Osteoblast (primary cell): Measurements from ENCODE around the gene ANO4. TPM values are rescaled to one million over a fixed set of nuclear protein-coding genes. Genes with fewer than 3 reads are reported as not detected.

Experiments
- DNase-seq: peaks from one replicate; pipeline ENCODE4 v3.0.0; 2011; ENCODE audit warnings: low spot score, mixed read lengths; ENCODE audit not compliant: insufficient read length; ENCODE audit errors: missing footprints
- H2AFZ ChIP-seq: 2 replicates; pipeline ENCODE4 v1.6.0; 2011; ENCODE audit warnings: mild to moderate bottlenecking, low read length
- H3K27ac ChIP-seq: 2 replicates; pipeline ENCODE4 v1.5.1; 2011; ENCODE audit warnings: mild to moderate bottlenecking, low read depth, low read length, moderate library complexity
- H3K27me3 ChIP-seq: 2 replicates; pipeline ENCODE4 v1.6.0; 2012; ENCODE audit warnings: mild to moderate bottlenecking, control low read depth, inconsistent platforms, low read length, moderate library complexity; ENCODE audit not compliant: insufficient read depth
- H3K36me3 ChIP-seq: 2 replicates; pipeline ENCODE4 v1.5.1; 2011; ENCODE audit warnings: mild to moderate bottlenecking, low read length, control low read depth, moderate library complexity; ENCODE audit not compliant: insufficient read depth
- H3K4me1 ChIP-seq: 2 replicates; pipeline ENCODE4 v1.5.1; 2011; ENCODE audit warnings: mild to moderate bottlenecking, low read length, control low read depth, moderate library complexity; ENCODE audit not compliant: insufficient read depth
- H3K4me2 ChIP-seq: 2 replicates; pipeline ENCODE4 v1.6.0; 2011; ENCODE audit warnings: mild to moderate bottlenecking, low read length; ENCODE audit not compliant: insufficient read depth
- H3K4me3 ChIP-seq: fragments of 200-600 bp; sonication (generic); 3 replicates; pipeline ENCODE4 v1.5.1; 2012; ENCODE audit warnings: mild to moderate bottlenecking, low read length, inconsistent platforms; ENCODE audit not compliant: insufficient read depth
- H3K79me2 ChIP-seq: 2 replicates; pipeline ENCODE4 v1.6.0; 2012; ENCODE audit warnings: mild to moderate bottlenecking, low read length, control low read depth, inconsistent platforms; ENCODE audit not compliant: insufficient read depth
- H3K9me3 ChIP-seq: 2 replicates; pipeline ENCODE4 v1.5.1; 2011; ENCODE audit warnings: low read depth, low read length, control low read depth
- H4K20me1 ChIP-seq: 2 replicates; pipeline ENCODE4 v1.6.0; 2012; ENCODE audit warnings: mild to moderate bottlenecking, low read length, control low read depth; ENCODE audit not compliant: insufficient read depth
- CTCF ChIP-seq: IDR thresholded peaks from 2 replicates; pipeline ENCODE4 v1.5.1; 2011; ENCODE audit warnings: mild to moderate bottlenecking, low read depth, low read length, moderate library complexity; ENCODE audit errors: extremely low read depth
- total RNA-seq: library from RNA; depleted of rRNA; stranded (reverse); fragments of >200 nt; gene quantifications from 2 replicates; pipeline ENCODE4 v1.2.3, GENCODE V29; 2012

Gene ANO4
- not detected in 2 replicates for total RNA-seq

GRCh38 chr12:100794441-100795173 is at the start of gene ANO4:
Gene ANO4 (plus strand): TSS chr12:100794776. CDS start chr12:100901786, 107,010 bp downstream.
- no peak for DNase-seq
- H3K36me3 ChIP-seq, result no peaks in the 10 kb centered on the region
- no peaks in the 10 kb centered on the region for H3K79me2 ChIP-seq
- no peak for TF ChIP-seq CTCF
- H3K9me3 ChIP-seq, result no peaks in the 10 kb centered on the region
- peak within 1 kb of the TSS; percentile 40 for H3K4me3 ChIP-seq
- H3K27ac ChIP-seq, result no peak within 1 kb of the TSS
- H4K20me1 ChIP-seq, result no peaks in the 10 kb centered on the region
- H3K4me2 ChIP-seq, result peak within 1 kb of the TSS; percentile 43
- H3K27me3 ChIP-seq, result no peaks in the 10 kb centered on the region
- peak within 1 kb of the TSS; percentile 22 for H2AFZ ChIP-seq
- H3K4me1 ChIP-seq, result no peaks in the 10 kb centered on the region

GRCh38 chr12:100745378-100746071 is 49.1 kb upstream of the ANO4 start:
- DNase-seq, result no peak
- TF ChIP-seq CTCF, result no peak
- no peak overlapping the region for H2AFZ ChIP-seq
- H3K79me2 ChIP-seq, result no peaks in the 10 kb centered on the region
- no peaks in the 10 kb centered on the region for H3K27me3 ChIP-seq
- no peaks in the 10 kb centered on the region for H3K9me3 ChIP-seq
- no peak overlapping the region for H3K4me3 ChIP-seq
- H3K4me1 ChIP-seq, result no peaks in the 10 kb centered on the region
- no peaks in the 10 kb centered on the region for H3K36me3 ChIP-seq
- no peaks in the 10 kb centered on the region for H4K20me1 ChIP-seq
- H3K4me2 ChIP-seq, result no peak overlapping the region
- no peak overlapping the region for H3K27ac ChIP-seq

GRCh38 chr12:100752841-100753240 is 41.7 kb upstream of the ANO4 start:
- Histone ChIP-seq H3K27me3 (no peaks in the 10 kb centered on the region), H3K4me2 (no peak overlapping the region), H2AFZ (no peak overlapping the region), H3K4me3 (no peak overlapping the region), H3K9me3 (no peaks in the 10 kb centered on the region), H4K20me1 (no peaks in the 10 kb centered on the region), H3K79me2 (no peaks in the 10 kb centered on the region), H3K36me3 (no peaks in the 10 kb centered on the region), H3K4me1 (no peaks in the 10 kb centered on the region), H3K27ac (no peak overlapping the region)
- DNase-seq, result no peak
- no peak for TF ChIP-seq CTCF

GRCh38 chr12:100753837-100754236 is 40.7 kb upstream of the ANO4 start:
- no peak for DNase-seq
- Histone ChIP-seq H3K4me1 (no peaks in the 10 kb centered on the region), H2AFZ (no peak overlapping the region), H3K27ac (no peak overlapping the region), H3K36me3 (no peaks in the 10 kb centered on the region), H3K79me2 (no peaks in the 10 kb centered on the region), H3K27me3 (no peaks in the 10 kb centered on the region), H3K9me3 (no peaks in the 10 kb centered on the region), H3K4me2 (no peak overlapping the region), H4K20me1 (no peaks in the 10 kb centered on the region), H3K4me3 (no peak overlapping the region)
- TF ChIP-seq CTCF, result no peak
